A549 (cell line): ENCODE data around the gene ACTR3C. TPM values are rescaled to one million over a fixed set of nuclear protein-coding genes. Genes with fewer than 3 reads are reported as not detected.

Experiments used
- ATAC-seq, 2 experiments: fragments of 200-7000 bp in 1 of 2; fragments of >200 bp in 1 of 2; cut with Nextera tagmentation in 1 of 2; cut with Tn5 transposase in 1 of 2; 3 replicates each; pipeline versions ENCODE4 v1.8.0 to v1.9.1; 2018 to 2020; ENCODE audit warnings: mild to moderate bottlenecking in 1 of 2, moderate library complexity in 1 of 2
- CTCF ChIA-PET: fragments of 300-600 bp; sonication (Branson Sonifier 250); formaldehyde crosslinking; extraction: SDS; loops from one replicate; lab custom pipeline; 2021; ENCODE audit warnings: antibody characterized with exemption, inconsistent platforms; lab: Yijun Ruan, JAX
- POLR2A ChIA-PET: fragments of 350-600 bp; formaldehyde crosslinking; extraction: SDS; loops from one replicate; lab custom pipeline; 2021; ENCODE audit warnings: antibody characterized with exemption, inconsistent platforms; lab: Yijun Ruan, JAX
- DNase-seq, 2 experiments: peaks; one replicate each; pipeline versions ENCODE4 v3.0.0 to v3.0.0-alpha.2; 2011 to 2016; ENCODE audit warnings: low read depth in 1 of 2, low spot score in 1 of 2
- FAIRE-seq: peaks from 2 replicates; lab custom pipeline; 2011; peaks lifted over from hg19 to GRCh38; lab: Jason Lieb, UNC
- H3K27ac ChIP-seq, 2 experiments: fragments of >200 bp; sonication (Bioruptor Twin); formaldehyde crosslinking; 3 replicates each; pipeline ENCODE4 v1.5.1; 2016 to 2017
- H3K4me1 ChIP-seq: fragments of >200 bp; sonication (Bioruptor Twin); formaldehyde crosslinking; 3 replicates; pipeline ENCODE4 v1.6.1; 2016
- H3K4me2 ChIP-seq: fragments of >200 bp; sonication (Bioruptor Twin); formaldehyde crosslinking; 3 replicates; pipeline ENCODE4 v1.6.1; 2016
- H3K4me3 ChIP-seq: fragments of >200 bp; sonication (Bioruptor Twin); formaldehyde crosslinking; 3 replicates; pipeline ENCODE4 v1.5.1; 2016
- H3K9me3 ChIP-seq: fragments of >200 bp; sonication (Bioruptor Twin); formaldehyde crosslinking; 3 replicates; pipeline ENCODE4 v1.6.1; 2016
- CBX8 ChIP-seq: fragments of 200-600 bp; sonication (generic); IDR thresholded peaks from 2 replicates; pipeline ENCODE4 v1.6.1; 2016
- CEBPB ChIP-seq, 2 experiments: fragments of >200 bp in 1 of 2; sonication (Bioruptor Twin) in 1 of 2; formaldehyde crosslinking in 1 of 2; IDR thresholded peaks; 2 replicates each; pipeline ENCODE4 v1.6.1; 2012 to 2016
- CHD2 ChIP-seq: fragments of 150-350 bp; IDR thresholded peaks from 2 replicates; pipeline ENCODE4 v1.6.1; 2014; ENCODE audit warnings: low read length; ENCODE audit not compliant: partially characterized antibody
- EHF ChIP-seq: fragments of 250-450 bp; sonication (Bioruptor Pico); IDR thresholded peaks from 2 replicates; pipeline ENCODE4 v1.5.0; 2020; ENCODE audit warnings: mild to moderate bottlenecking
- ELK1 ChIP-seq: fragments of 150-350 bp; IDR thresholded peaks from 2 replicates; pipeline ENCODE4 v1.6.1; 2014; ENCODE audit warnings: low read depth, mild to moderate bottlenecking, low read length
- EP300 ChIP-seq, 2 experiments: fragments of >200 bp; sonication (Bioruptor Twin); formaldehyde crosslinking; IDR thresholded peaks; 2 replicates in 1 of 2; 3 replicates in 1 of 2; pipeline ENCODE4 v1.6.1; 2016 to 2017
- FOSL2 ChIP-seq, 2 experiments: fragments of 450-650 bp in 1 of 2; fragments of >200 bp in 1 of 2; sonication (Bioruptor Twin) in 1 of 2; formaldehyde crosslinking; IDR thresholded peaks; 2 replicates each; pipeline versions ENCODE4 v1.5.0 to v1.6.1; 2016 to 2020; ENCODE audit warnings: mild to moderate bottlenecking in 1 of 2, moderate library complexity in 1 of 2
- HES2 ChIP-seq: fragments of >200 bp; sonication (Bioruptor Twin); formaldehyde crosslinking; IDR thresholded peaks from 2 replicates; pipeline ENCODE4 v1.6.1; 2016
- HMGXB4 ChIP-seq: fragments of 250-450 bp; sonication (Bioruptor Pico); IDR thresholded peaks from 2 replicates; pipeline ENCODE4 v1.5.0; 2021; ENCODE audit warnings: mild to moderate bottlenecking, moderate library complexity, borderline replicate concordance
- HOXA7 ChIP-seq: fragments of 250-450 bp; sonication (Bioruptor Pico); IDR thresholded peaks from 2 replicates; pipeline ENCODE4 v1.5.0; 2020; ENCODE audit warnings: mild to moderate bottlenecking, moderate library complexity
- HOXB5 ChIP-seq: fragments of 250-450 bp; sonication (Bioruptor Pico); IDR thresholded peaks from 2 replicates; pipeline ENCODE4 v1.5.0; 2020; ENCODE audit warnings: mild to moderate bottlenecking, moderate library complexity
- KDM1A ChIP-seq: fragments of 200-600 bp; sonication (generic); IDR thresholded peaks from 2 replicates; pipeline ENCODE4 v1.6.1; 2016; ENCODE audit warnings: low read depth, mild to moderate bottlenecking
- MAFK ChIP-seq: fragments of 450-650 bp; IDR thresholded peaks from 2 replicates; pipeline ENCODE4 v1.6.1; 2014; ENCODE audit not compliant: partially characterized antibody
- NFE2L2 ChIP-seq: fragments of 150-350 bp; conservative IDR thresholded peaks from 2 replicates; pipeline ENCODE4 v1.6.1; 2014; ENCODE audit warnings: low read length
- NPAS2 ChIP-seq: fragments of 250-450 bp; sonication (Bioruptor Pico); IDR thresholded peaks from 2 replicates; pipeline ENCODE4 v1.8.0; 2022; ENCODE audit warnings: mild to moderate bottlenecking, moderate library complexity, borderline replicate concordance
- POLR2A ChIP-seq: IDR thresholded peaks from 2 replicates; pipeline ENCODE4 v1.6.1; 2012; ENCODE audit warnings: mild to moderate bottlenecking, low read length
- RAD21 ChIP-seq, 2 experiments: fragments of >200 bp in 1 of 2; sonication (Bioruptor Twin) in 1 of 2; formaldehyde crosslinking in 1 of 2; IDR thresholded peaks in 1 of 2; conservative IDR thresholded peaks in 1 of 2; 2 replicates in 1 of 2; 3 replicates in 1 of 2; pipeline ENCODE4 v1.6.1; 2012 to 2018; ENCODE audit warnings: inconsistent platforms in 1 of 2
- RCOR1 ChIP-seq: fragments of 150-350 bp; IDR thresholded peaks from 2 replicates; pipeline ENCODE4 v1.6.1; 2014; ENCODE audit warnings: antibody characterized with exemption, low read length, low read depth
- SREBF2 ChIP-seq: fragments of 450-650 bp; IDR thresholded peaks from 2 replicates; pipeline ENCODE4 v1.6.1; 2014; ENCODE audit warnings: mild to moderate bottlenecking, moderate library complexity
- TFCP2L1 ChIP-seq: fragments of 250-450 bp; sonication (Bioruptor Pico); IDR thresholded peaks from 2 replicates; pipeline ENCODE4 v1.5.0; 2021; ENCODE audit warnings: mild to moderate bottlenecking
- TP53 ChIP-seq: fragments of 250-450 bp; sonication (Bioruptor Pico); IDR thresholded peaks from 2 replicates; pipeline ENCODE4 v1.5.0; 2021; ENCODE audit warnings: mild to moderate bottlenecking, moderate library complexity
- USF2 ChIP-seq: fragments of 450-650 bp; IDR thresholded peaks from 2 replicates; pipeline ENCODE4 v1.6.1; 2014; ENCODE audit warnings: antibody characterized with exemption
- ZFP36 ChIP-seq: fragments of 450-650 bp; IDR thresholded peaks from 2 replicates; pipeline ENCODE4 v1.6.1; 2014; ENCODE audit warnings: borderline replicate concordance; ENCODE audit not compliant: partially characterized antibody
- WGBS: methylation state at CpG from one replicate; pipeline ENCODE4 v1.1.6; 2017; ENCODE audit errors: missing lambda C conversion rate; 5-methylcytosine and 5-hydroxymethylcytosine counted together
- polyA plus RNA-seq, 4 experiments: library from polyadenylated mRNA; depleted of rRNA in 3 of 4; stranded (reverse); fragments of >200 nt; fragmentation: RNase III in 1 of 4; extraction: RNeasy Plus Mini Kit Qiagen cat#74134 plus additional on column Dnase treatment in 1 of 4; gene quantifications; 2 replicates in 3 of 4; 3 replicates in 1 of 4; pipeline ENCODE4 v1.2.3, GENCODE V29; 2011 to 2017

Gene ACTR3C
- polyA plus RNA-seq, 2 of the 4 experiments (the other 2 are of a cell fraction), result 0.43 TPM

- no peak overlapping the region for H3K27ac ChIP-seq
- DNase-seq, result no peak
- H3K4me2 ChIP-seq, result no peak overlapping the region
- FAIRE-seq, result no peak
- ChIA-PET POLR2A (no interaction called here), CTCF (interaction anchor here (0.9 kb wide), 1 partner anchor 564 kb away, joined by 4 read pairs; no protein-coding TSS in a partner anchor)
- H3K4me3 ChIP-seq, result no peak overlapping the region
- no peaks in the 10 kb centered on the region for H3K4me1 ChIP-seq
- WGBS, result 44% methylated on average over 8 of the region's 8 CpGs
- no peak for ATAC-seq
- TF ChIP-seq POLR2A (no peak), RAD21 (conservative IDR thresholded peaks at IDR 0.05 in 1 of 2, IDR thresholded peaks at IDR 0.05 in 1 of 2) (no peak), USF2 (no peak), CEBPB (IDR thresholded peaks at IDR 0.05) (no peak), CBX8 (no peak), RCOR1 (no peak), SREBF2 (no peak), HOXB5 (no peak), HES2 (no peak), FOSL2 (IDR thresholded peaks at IDR 0.05) (no peak), FOSL2 (CRISPR knock-in tag; IDR thresholded peaks at IDR 0.05) (no peak), EHF (CRISPR knock-in tag) (no peak), ZFP36 (no peak), MAFK (no peak), TP53 (CRISPR knock-in tag) (no peak), EP300 (IDR thresholded peaks at IDR 0.05) (no peak), CHD2 (no peak)
- H3K9me3 ChIP-seq, result no peaks in the 10 kb centered on the region
Observed at GRCh38 chr7:150334108-150334507, 10.8 kb upstream of the ACTR3C start.

GRCh38 chr7:150333659-150334058 lies 10.3 kb upstream of the ACTR3C start:
- H3K4me3 ChIP-seq, result no peak overlapping the region
- CTCF ChIA-PET, result no interaction called here
- TF ChIP-seq HOXA7 (no peak), POLR2A (no peak), TFCP2L1 (CRISPR knock-in tag) (no peak), NFE2L2 (no peak), RCOR1 (no peak), HMGXB4 (CRISPR knock-in tag) (no peak), NPAS2 (CRISPR knock-in tag) (no peak), EHF (CRISPR knock-in tag) (no peak), CEBPB (IDR thresholded peaks at IDR 0.05) (no peak), ELK1 (no peak), KDM1A (no peak), CHD2 (no peak)
- POLR2A ChIA-PET, result no interaction called here
- H3K9me3 ChIP-seq, result no peaks in the 10 kb centered on the region
- no peaks in the 10 kb centered on the region for H3K4me1 ChIP-seq
- H3K4me2 ChIP-seq, result no peak overlapping the region
- ATAC-seq, result no peak
- DNase-seq, result no peak
- no peak overlapping the region for H3K27ac ChIP-seq
- FAIRE-seq, result no peak
- 82% methylated on average over 9 of the region's 10 CpGs for WGBS
